Fibroblast of lung (primary cell): ENCODE measurements around the gene PSKH1. TPM values are rescaled to one million over a fixed set of nuclear protein-coding genes. Genes with fewer than 3 reads are reported as not detected.
"Not testable (repeated sequence)": the region's sequence is repeated elsewhere in the genome, so short reads cannot be mapped to it uniquely, and the experiment has no call there.

Experiments
- DNase-seq, 2 donors: peaks; one replicate each; pipeline versions ENCODE4 v3.0.0 to v3.0.0-alpha.2; 2010; ENCODE audit warnings: low read depth in 2 of 2
- H2AFZ ChIP-seq: 2 replicates; pipeline ENCODE4 v1.5.1; 2012; ENCODE audit warnings: low read length, control low read depth, inconsistent platforms
- H3K27ac ChIP-seq: 2 replicates; pipeline ENCODE4 v1.5.1; 2011; ENCODE audit warnings: low read length, control low read depth; ENCODE audit not compliant: insufficient read depth
- H3K27me3 ChIP-seq: 2 replicates; pipeline ENCODE4 v1.5.1; 2011; ENCODE audit warnings: mild to moderate bottlenecking, low read length; ENCODE audit not compliant: control insufficient read depth, insufficient read depth
- H3K36me3 ChIP-seq: 2 replicates; pipeline ENCODE4 v1.5.1; 2011; ENCODE audit warnings: low read length; ENCODE audit not compliant: control insufficient read depth, insufficient read depth
- H3K4me1 ChIP-seq: 2 replicates; pipeline ENCODE4 v1.5.1; 2011; ENCODE audit warnings: low read length; ENCODE audit not compliant: control insufficient read depth, insufficient read depth; ENCODE audit errors: extremely low read depth
- H3K4me2 ChIP-seq: 2 replicates; pipeline ENCODE4 v1.5.1; 2011; ENCODE audit warnings: low read length, control low read depth; ENCODE audit not compliant: insufficient read depth; ENCODE audit errors: extremely low read depth
- H3K4me3 ChIP-seq, 4 experiments: fragments of 200-600 bp in 1 of 4; sonication (generic) in 1 of 4; replicated peaks in 1 of 4; 2 replicates each; pipeline ENCODE4 v1.5.1; 2011 to 2016; ENCODE audit warnings: low read length in 4 of 4, low read depth in 3 of 4, mild to moderate bottlenecking in 3 of 4, control low read depth in 2 of 4, inconsistent platforms in 1 of 4, mixed read lengths in 1 of 4; ENCODE audit not compliant: insufficient read depth in 1 of 4; ENCODE audit errors: control extremely low read depth in 1 of 4
- H3K79me2 ChIP-seq: 2 replicates; pipeline ENCODE4 v1.5.1; 2012; ENCODE audit warnings: mild to moderate bottlenecking, low read length, inconsistent platforms; ENCODE audit not compliant: control insufficient read depth, insufficient read depth
- H3K9ac ChIP-seq: 2 replicates; pipeline ENCODE4 v1.5.1; 2011; ENCODE audit warnings: mild to moderate bottlenecking, low read length, control low read depth; ENCODE audit not compliant: insufficient read depth
- H3K9me3 ChIP-seq: 2 replicates; pipeline ENCODE4 v1.5.1; 2012; ENCODE audit warnings: low read depth, low read length; ENCODE audit not compliant: control insufficient read depth, insufficient read depth
- H4K20me1 ChIP-seq: 2 replicates; pipeline ENCODE4 v1.5.1; 2011; ENCODE audit warnings: low read length; ENCODE audit not compliant: control insufficient read depth, insufficient read depth; ENCODE audit errors: extremely low read depth
- EZH2 ChIP-seq: IDR thresholded peaks from 2 replicates; pipeline ENCODE4 v1.5.1; 2012; ENCODE audit warnings: low read length, control low read depth, mild to moderate bottlenecking; ENCODE audit errors: missing control alignments
- polyA plus RNA-seq, 2 donors: library from polyadenylated mRNA; depleted of rRNA in 1 of 2; stranded (reverse) in 1 of 2; unstranded in 1 of 2; fragments of >200 nt; gene quantifications; 2 replicates each; pipeline ENCODE4 v1.2.1, GENCODE V29; 2011 to 2012; ENCODE audit warnings: missing spikeins in 1 of 2
- total RNA-seq: library from RNA; depleted of rRNA; stranded (reverse); fragments of >200 nt; gene quantifications from 2 replicates; pipeline ENCODE4 v1.2.1, GENCODE V29; 2014
- TF ChIP-seq, protein P1 (sequence below), 2 donors: IDR thresholded peaks in 1 of 2; conservative IDR thresholded peaks in 1 of 2; 1 replicate in 1 of 2; 2 replicates in 1 of 2; pipeline ENCODE4 v1.5.1; 2011 to 2012; ENCODE audit warnings: low read length in 2 of 2, control low read depth in 1 of 2, inconsistent platforms in 1 of 2, low read depth in 1 of 2, mild to moderate bottlenecking in 1 of 2

The PSKH1 gene
- total and polyA plus RNA-seq, 2 donors (not counting 1 experiment from before 2014, with no cell fraction given), result 13.4 to 15.4 TPM

DNA sequence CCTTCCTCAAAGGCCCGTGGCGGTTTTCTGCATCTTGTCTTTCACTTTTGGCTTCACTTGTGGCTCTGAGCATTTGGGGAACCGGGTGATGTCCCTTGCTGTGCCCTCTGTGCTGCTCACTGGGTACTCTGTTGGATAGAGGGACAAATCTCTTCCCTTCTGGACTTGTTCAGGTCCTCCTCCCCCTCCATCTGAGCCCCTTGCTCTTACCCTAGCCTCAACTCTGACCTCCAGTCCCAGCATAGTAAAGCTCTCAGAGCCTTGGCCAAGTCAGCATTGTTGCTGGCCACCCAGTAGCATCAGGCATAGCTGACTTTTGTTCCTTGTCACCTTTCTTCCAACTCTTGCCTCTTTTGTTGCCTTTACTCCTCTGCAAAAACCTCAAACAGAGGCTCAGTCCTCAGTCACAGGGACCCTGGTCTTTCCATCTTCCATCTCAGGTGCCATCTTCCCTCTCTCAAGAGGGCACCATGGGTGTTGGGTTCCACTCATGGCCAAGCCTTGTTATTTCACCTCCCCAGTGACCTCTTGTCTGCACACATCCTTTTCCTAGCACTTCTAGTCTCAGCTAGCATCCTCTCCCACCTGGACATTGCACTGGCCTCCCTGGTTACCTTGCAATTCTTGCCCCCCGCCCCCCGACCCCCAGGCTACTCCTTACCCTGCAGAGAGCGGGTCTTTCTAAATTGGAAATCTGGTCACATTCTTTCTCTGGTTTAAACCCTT is 44.0 kb downstream of the PSKH1 start:
- Histone ChIP-seq H3K27ac (peak overlapping the region; percentile 88), H3K79me2 (peaks cover 5% of the 10 kb centered on the region), H3K4me1 (peaks cover 14% of the 10 kb centered on the region), H3K9me3 (no peaks in the 10 kb centered on the region), H2AFZ (peak overlapping the region; percentile 49), H4K20me1 (no peaks in the 10 kb centered on the region), H3K9ac (peak overlapping the region; percentile 77), H3K4me3 (peak overlapping the region; percentile 67 to 95 (median 74)), H3K4me2 (peak overlapping the region; percentile 94), H3K27me3 (no peaks in the 10 kb centered on the region), H3K36me3 (peaks cover 20% of the 10 kb centered on the region)
- TF ChIP-seq EZH2, result no peak
- TF ChIP-seq, protein P1, sequence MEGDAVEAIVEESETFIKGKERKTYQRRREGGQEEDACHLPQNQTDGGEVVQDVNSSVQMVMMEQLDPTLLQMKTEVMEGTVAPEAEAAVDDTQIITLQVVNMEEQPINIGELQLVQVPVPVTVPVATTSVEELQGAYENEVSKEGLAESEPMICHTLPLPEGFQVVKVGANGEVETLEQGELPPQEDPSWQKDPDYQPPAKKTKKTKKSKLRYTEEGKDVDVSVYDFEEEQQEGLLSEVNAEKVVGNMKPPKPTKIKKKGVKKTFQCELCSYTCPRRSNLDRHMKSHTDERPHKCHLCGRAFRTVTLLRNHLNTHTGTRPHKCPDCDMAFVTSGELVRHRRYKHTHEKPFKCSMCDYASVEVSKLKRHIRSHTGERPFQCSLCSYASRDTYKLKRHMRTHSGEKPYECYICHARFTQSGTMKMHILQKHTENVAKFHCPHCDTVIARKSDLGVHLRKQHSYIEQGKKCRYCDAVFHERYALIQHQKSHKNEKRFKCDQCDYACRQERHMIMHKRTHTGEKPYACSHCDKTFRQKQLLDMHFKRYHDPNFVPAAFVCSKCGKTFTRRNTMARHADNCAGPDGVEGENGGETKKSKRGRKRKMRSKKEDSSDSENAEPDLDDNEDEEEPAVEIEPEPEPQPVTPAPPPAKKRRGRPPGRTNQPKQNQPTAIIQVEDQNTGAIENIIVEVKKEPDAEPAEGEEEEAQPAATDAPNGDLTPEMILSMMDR (conservative IDR thresholded peaks at IDR 0.05 in 1 of 2, IDR thresholded peaks at IDR 0.05 in 1 of 2; ENCODE audit: low read depth in 1 of 2, low read length in 2 of 2), result no peak
- no peak for DNase-seq

DNA sequence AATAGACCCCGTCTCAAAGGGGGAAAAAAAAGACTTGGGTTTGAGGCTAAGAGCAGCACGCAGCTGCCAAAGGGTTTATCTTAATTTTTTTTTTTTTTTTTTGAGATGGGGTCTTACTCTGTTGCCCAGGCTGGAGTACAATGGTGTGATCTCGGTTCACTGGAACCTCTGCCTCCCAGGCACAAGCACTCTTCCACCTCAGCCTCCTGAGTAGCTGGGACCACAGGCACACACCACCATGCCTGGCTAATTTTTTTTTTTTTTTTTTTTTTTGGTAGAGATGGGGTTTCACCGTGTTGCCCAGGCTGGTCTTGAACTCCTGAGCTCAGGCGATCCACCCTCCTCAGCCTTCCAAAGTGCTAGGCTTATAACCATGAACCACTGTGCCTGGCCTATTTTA is 44.7 kb downstream of the PSKH1 start:
- H3K4me3 ChIP-seq, H3K79me2 ChIP-seq, DNase-seq, H3K27me3 ChIP-seq, H4K20me1 ChIP-seq, H3K9me3 ChIP-seq, H3K9ac ChIP-seq, H2AFZ ChIP-seq: not testable (repeated sequence)
- Histone ChIP-seq H3K36me3 (peaks cover 22% of the 10 kb centered on the region), H3K27ac (peak overlapping the region; percentile 88), H3K4me1 (peaks cover 14% of the 10 kb centered on the region), H3K4me2 (peak overlapping the region; percentile 94)

DNA sequence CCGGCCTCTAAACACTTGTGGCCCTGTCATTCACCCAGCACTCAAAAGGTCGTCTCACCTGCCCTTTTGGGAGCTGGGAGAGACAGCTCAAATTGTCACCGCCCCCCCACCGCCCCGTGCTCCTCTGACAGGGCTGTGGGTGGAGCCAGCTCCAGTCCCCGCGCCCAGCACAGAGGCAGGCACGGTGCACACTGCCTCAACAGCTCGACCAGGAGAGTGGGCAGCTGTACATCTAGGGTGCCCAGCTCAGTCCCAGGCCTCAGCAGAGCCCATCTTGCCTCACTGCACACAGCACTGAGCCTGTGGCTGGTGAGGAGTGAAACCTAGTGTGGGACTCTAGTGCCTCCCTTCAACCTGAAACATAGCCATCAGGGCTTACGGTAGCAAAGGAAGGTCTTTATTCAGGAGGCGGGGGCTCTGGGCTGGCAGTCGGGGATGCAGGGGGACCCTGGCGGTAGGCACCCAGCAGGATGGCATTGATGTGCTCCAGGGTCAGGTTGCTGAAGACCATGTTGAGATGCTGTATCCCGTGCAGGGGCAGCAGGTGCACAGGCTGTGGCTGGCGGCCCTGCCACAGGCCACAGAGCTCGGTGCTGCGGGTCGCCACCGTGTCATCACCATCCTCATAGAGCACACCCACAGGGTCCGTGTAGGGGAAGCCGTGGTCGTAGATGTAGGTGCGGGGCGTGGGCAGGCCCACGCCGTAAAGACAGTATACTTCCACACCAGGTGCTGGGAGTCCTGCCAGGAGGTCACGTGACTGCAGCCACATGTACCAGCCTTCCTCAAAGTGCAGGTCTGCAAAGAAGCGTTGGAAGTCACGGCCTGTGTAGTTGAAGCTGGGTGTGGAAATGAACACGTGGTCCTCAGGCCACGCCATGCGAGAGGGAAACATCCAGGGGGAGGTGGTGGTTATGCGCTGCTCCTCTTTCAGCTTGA is 46.7 kb downstream of the PSKH1 start:
- TF ChIP-seq, protein P1 (conservative IDR thresholded peaks at IDR 0.05 in 1 of 2, IDR thresholded peaks at IDR 0.05 in 1 of 2; ENCODE audit: low read depth in 1 of 2, low read length in 2 of 2), result no peak
- TF ChIP-seq EZH2, result no peak
- Histone ChIP-seq H3K9me3 (no peaks in the 10 kb centered on the region), H3K9ac (no peak overlapping the region), H4K20me1 (no peaks in the 10 kb centered on the region), H3K4me1 (peaks cover 20% of the 10 kb centered on the region), H3K27me3 (no peaks in the 10 kb centered on the region), H3K36me3 (peaks cover 36% of the 10 kb centered on the region), H3K4me2 (no peak overlapping the region), H3K4me3 (no peak overlapping the region), H3K27ac (no peak overlapping the region), H2AFZ (no peak overlapping the region), H3K79me2 (peaks cover 5% of the 10 kb centered on the region)
- no peak for DNase-seq
